ENCODE measurements around the gene TCF4. TPM values are rescaled to one million over a fixed set of nuclear protein-coding genes. Genes with fewer than 3 reads are reported as not detected.

Gene TCF4
- total and polyA plus RNA-seq, 2 donors (not counting 3 experiments of a cell fraction or from before 2014, with no cell fraction given): 183 to 390 TPM

DNA sequence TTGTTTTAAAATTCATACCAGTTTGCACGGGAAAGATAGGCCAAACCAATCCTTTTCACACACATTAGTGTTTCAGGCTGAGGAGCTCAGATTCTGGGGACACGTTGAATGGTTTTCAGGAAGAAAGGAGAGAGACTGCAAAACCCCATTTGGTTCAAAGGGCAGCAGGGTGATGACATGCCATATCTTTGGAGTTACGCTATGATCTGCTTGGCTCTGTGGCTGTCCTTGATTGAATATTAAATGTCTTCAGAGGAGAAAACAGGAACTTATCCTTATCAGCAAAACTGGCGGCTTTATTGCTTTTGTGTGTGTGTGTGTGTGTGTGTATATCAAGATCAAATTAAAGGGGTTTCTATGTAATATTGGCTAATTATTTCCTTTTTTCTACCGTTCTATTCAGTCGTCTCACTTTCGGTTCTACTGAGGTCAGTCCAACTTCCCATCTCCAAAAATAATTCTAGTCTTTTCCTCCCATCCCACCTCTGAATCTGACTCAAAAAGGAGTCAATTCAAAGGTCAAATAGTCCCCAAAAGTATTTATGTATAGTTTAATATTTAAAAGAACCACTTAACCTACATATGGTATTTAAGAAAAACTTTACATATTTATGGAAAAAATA, 335.8 kb downstream of the TCF4 start:
- dilution Hi-C loops (cut with MboI; ENCODE audit: extremely low pct_ligation_motif_present, low sequenced_read_pairs): no loop called here

More for the DNA sequence above, 335.8 kb downstream of the TCF4 start:
- peak overlapping the region; percentile 65 for H3K4me2 ChIP-seq (ENCODE audit: insufficient read depth, low read length)
- H3K9me1 ChIP-seq (replicated peaks; ENCODE audit: control insufficient read depth, extremely low read depth, insufficient read depth, low read length): no peaks in the 10 kb centered on the region
- TSS peak; percentile 79 for BruUV-seq (replicated peaks)
- intact Hi-C loops (cut with micrococcal nuclease): no loop called here
- H3K9me3 ChIP-seq (replicated peaks; ENCODE audit: control insufficient read depth, insufficient read depth, low read length): no peaks in the 10 kb centered on the region
- H2AFZ ChIP-seq (ENCODE audit: low read depth, low read length): no peak overlapping the region
- no peaks in the 10 kb centered on the region for H3K79me2 ChIP-seq (ENCODE audit: control insufficient read depth, insufficient read depth, low read length)
- peak overlapping the region in 1 of 3 experiments; percentile 3 for H3K4me3 ChIP-seq (replicated peaks in 1 of 3; ENCODE audit: insufficient read depth in 1 of 3, low read depth in 1 of 3, low read length in 3 of 3)
- peak; percentile 59 for FAIRE-seq
- H3K27ac ChIP-seq (ENCODE audit: insufficient read depth, low read depth, low read length): peak overlapping the region; percentile 62
- ChIA-PET POLR2A (interaction anchor here (0.9 kb wide), 2 partner anchors 14 to 70 kb away, joined by 6 to 7 read pairs; no protein-coding TSS in a partner anchor), CTCF (interaction anchor here (0.7 to 2.9 kb wide), 9 partner anchors 9 to 92 kb away, joined by 3 to 19 read pairs (median 4); no protein-coding TSS in a partner anchor)
- no peak for DNase-seq (ENCODE audit: low read depth, low spot score)
- peaks cover 24 to 27% of the 10 kb centered on the region in 2 experiments for H3K36me3 ChIP-seq (ENCODE audit: control insufficient read depth in 2 of 2, extremely low read depth in 1 of 2, insufficient read depth in 2 of 2, low read length in 2 of 2)
- peaks cover 50% of the 10 kb centered on the region for H3K4me1 ChIP-seq (ENCODE audit: control insufficient read depth, extremely low read depth, insufficient read depth, low read length)
- H3K27me3 ChIP-seq (ENCODE audit: control insufficient read depth in 2 of 2, insufficient read depth in 2 of 2, low read length in 2 of 2): no peaks in the 10 kb centered on the region
- H4K20me1 ChIP-seq (replicated peaks; ENCODE audit: control insufficient read depth, extremely low read depth, insufficient read depth, low read length): no peaks in the 10 kb centered on the region
- peak overlapping the region; percentile 37 for H3K9ac ChIP-seq (replicated peaks; ENCODE audit: extremely low read depth, insufficient read depth, low read length)
- TF ChIP-seq GATA2 (IDR thresholded peaks at IDR 0.05; ENCODE audit: insufficient read depth, insufficient read length, low read depth, low read length) (peak; percentile 59), CTCF (IDR thresholded peaks at IDR 0.05; ENCODE audit: extremely low read depth in 1 of 2, insufficient read depth in 1 of 2, low read depth in 1 of 2, low read length in 2 of 2) (no peak), JUN (IDR thresholded peaks at IDR 0.05; ENCODE audit: borderline replicate concordance, insufficient read depth, insufficient read length, low read depth) (no peak), FOS (IDR thresholded peaks at IDR 0.05; ENCODE audit: borderline replicate concordance, insufficient read depth, low read length) (no peak), MAX (IDR thresholded peaks at IDR 0.05; ENCODE audit: insufficient read depth, insufficient read length) (no peak)
